Renal pelvis (tissue), 3 donors: Measurements from ENCODE around the gene KRT14. TPM values are rescaled to one million over a fixed set of nuclear protein-coding genes. Genes with fewer than 3 reads are reported as not detected.

Experiments used
- polyA plus RNA-seq, 3 donors: library from polyadenylated mRNA; unstranded; fragments of 120-200 nt; gene quantifications; one replicate each; pipeline ENCODE4 v1.2.1, GENCODE V29; 2013; ENCODE audit not compliant: insufficient read length in 3 of 3

The KRT14 gene
- polyA plus RNA-seq, 3 donors, result 0.31 to 0.36 TPM; not detected in 1

Other genes with a start within 250 kb of the KRT14 start
- gene KRT33A, start 236.1 kb downstream of the KRT14 start, polyA plus RNA-seq, result under 1 TPM in 1 of 3 donors, not detected in 2; 0.18 TPM
- gene KRT33B, start 217.1 kb downstream of the KRT14 start, polyA plus RNA-seq, result not detected
- not detected for gene KRT34, start 204.6 kb downstream of the KRT14 start, polyA plus RNA-seq
- not detected for gene KRT31, start 189.3 kb downstream of the KRT14 start, polyA plus RNA-seq
- gene KRT37, start 162.3 kb downstream of the KRT14 start, polyA plus RNA-seq, result not detected
- gene KRT38, start 145.9 kb downstream of the KRT14 start, polyA plus RNA-seq, result not detected
- not detected for gene KRT32, start 119.5 kb downstream of the KRT14 start, polyA plus RNA-seq
- gene KRT35, start 105.7 kb downstream of the KRT14 start, polyA plus RNA-seq, result under 1 TPM in 1 of 3 donors, not detected in 2; 0.04 TPM
- gene KRT36, start 97.0 kb downstream of the KRT14 start, polyA plus RNA-seq, result not detected
- 1 to 10 TPM in 2 of 3 donors, under 1 TPM in 1; 0.47 to 2.8 (median 1.4) TPM for gene KRT13, start 81.3 kb downstream of the KRT14 start, polyA plus RNA-seq
- 1 to 10 TPM; 1.3 to 3.1 (median 2.9) TPM for gene KRT15, start 68.0 kb downstream of the KRT14 start, polyA plus RNA-seq
- 100 to 1,000 TPM; 210 to 238 (median 223) TPM for gene KRT19, start 58.6 kb downstream of the KRT14 start, polyA plus RNA-seq
- gene KRT9, start 14.8 kb downstream of the KRT14 start, polyA plus RNA-seq, result not detected
- gene KRT16, start 25.9 kb upstream of the KRT14 start, polyA plus RNA-seq, result not detected
- gene KRT17, start 37.7 kb upstream of the KRT14 start, polyA plus RNA-seq, result 1 to 10 TPM; 1.6 to 4.8 (median 2.0) TPM
- 100 to 1,000 TPM; 651 to 702 (median 684) TPM for gene EIF1, start 102.0 kb upstream of the KRT14 start, polyA plus RNA-seq
- gene GAST, start 125.4 kb upstream of the KRT14 start, polyA plus RNA-seq, result not detected
- 1 to 10 TPM; 1.2 to 1.5 (median 1.3) TPM for gene HAP1, start 147.7 kb upstream of the KRT14 start, polyA plus RNA-seq
- gene JUP, start 199.8 kb upstream of the KRT14 start, polyA plus RNA-seq, result 100 to 1,000 TPM; 218 to 260 (median 242) TPM
- gene P3H4, start 225.1 kb upstream of the KRT14 start, polyA plus RNA-seq, result 10 to 100 TPM; 43.4 to 48.8 (median 44.8) TPM
- 100 to 1,000 TPM; 142 to 163 (median 160) TPM for gene FKBP10, start 226.1 kb upstream of the KRT14 start, polyA plus RNA-seq
- gene NT5C3B, start 249.3 kb upstream of the KRT14 start, polyA plus RNA-seq, result 100 to 1,000 TPM in 1 of 3 donors, 10 to 100 TPM in 2; 91.4 to 111 (median 91.7) TPM